Measurements from ENCODE around the gene ALOX12B. TPM values are rescaled to one million over a fixed set of nuclear protein-coding genes. Genes with fewer than 3 reads are reported as not detected.

The ALOX12B gene
- total and polyA plus RNA-seq, 2 of the 13 experiments (the other 11 are each of a cell fraction or from before 2014, with no cell fraction given) = 0.13 TPM; not detected in 1

DNA sequence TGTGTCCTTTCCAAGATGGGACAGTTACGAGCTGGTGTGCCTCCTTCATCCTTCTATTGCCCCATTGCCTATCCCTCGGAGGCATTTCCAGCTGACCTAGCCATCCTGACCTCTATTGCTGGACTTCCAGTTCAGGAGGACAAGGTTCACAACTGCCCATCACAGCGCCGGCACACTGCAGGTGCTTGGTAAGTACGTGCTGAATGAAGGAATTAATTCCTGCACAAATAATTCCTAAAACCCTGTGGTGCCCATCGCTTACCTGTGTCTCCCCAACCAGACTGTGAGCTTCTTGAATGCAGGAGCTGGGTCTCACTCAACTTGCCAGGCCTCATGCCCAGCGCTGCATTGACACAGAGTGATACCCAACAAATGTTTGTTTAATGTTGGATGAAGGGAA, 35.7 kb downstream of the ALOX12B start:
- POLR2A ChIA-PET = no interaction called here

More for the DNA sequence above, 35.7 kb downstream of the ALOX12B start:
- WGBS (ENCODE audit: low lambda C conversion rate) = 46% methylated on average over 6 of the region's 7 CpGs
- no peaks in the 10 kb centered on the region for H3K9me3 ChIP-seq (ENCODE audit: low read length)
- H3K27ac ChIP-seq (ENCODE audit: extremely low read length, insufficient read depth, low read length) = no peak overlapping the region
- H3K36me3 ChIP-seq (replicated peaks in 1 of 2; ENCODE audit: control insufficient read depth in 1 of 2, insufficient read depth in 2 of 2, low read length in 2 of 2) = no peaks in the 10 kb centered on the region
- H4K20me1 ChIP-seq (ENCODE audit: insufficient read depth, low read length) = no peaks in the 10 kb centered on the region; the same call in 1 of the 2 replicates
- FAIRE-seq (no peak), ATAC-seq (no peak), DNase-seq (ENCODE audit: low spot score) (no peak)
- TF ChIP-seq, protein P1, sequence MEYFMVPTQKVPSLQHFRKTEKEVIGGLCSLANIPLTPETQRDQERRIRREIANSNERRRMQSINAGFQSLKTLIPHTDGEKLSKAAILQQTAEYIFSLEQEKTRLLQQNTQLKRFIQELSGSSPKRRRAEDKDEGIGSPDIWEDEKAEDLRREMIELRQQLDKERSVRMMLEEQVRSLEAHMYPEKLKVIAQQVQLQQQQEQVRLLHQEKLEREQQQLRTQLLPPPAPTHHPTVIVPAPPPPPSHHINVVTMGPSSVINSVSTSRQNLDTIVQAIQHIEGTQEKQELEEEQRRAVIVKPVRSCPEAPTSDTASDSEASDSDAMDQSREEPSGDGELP (IDR thresholded peaks at IDR 0.05; ENCODE audit: borderline replicate concordance, low read depth) = no peak
- TF ChIP-seq, protein P2, sequence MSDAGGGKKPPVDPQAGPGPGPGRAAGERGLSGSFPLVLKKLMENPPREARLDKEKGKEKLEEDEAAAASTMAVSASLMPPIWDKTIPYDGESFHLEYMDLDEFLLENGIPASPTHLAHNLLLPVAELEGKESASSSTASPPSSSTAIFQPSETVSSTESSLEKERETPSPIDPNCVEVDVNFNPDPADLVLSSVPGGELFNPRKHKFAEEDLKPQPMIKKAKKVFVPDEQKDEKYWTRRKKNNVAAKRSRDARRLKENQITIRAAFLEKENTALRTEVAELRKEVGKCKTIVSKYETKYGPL (CRISPR knock-in tag; IDR thresholded peaks at IDR 0.05) = no peak
- TF ChIP-seq, protein P3, sequence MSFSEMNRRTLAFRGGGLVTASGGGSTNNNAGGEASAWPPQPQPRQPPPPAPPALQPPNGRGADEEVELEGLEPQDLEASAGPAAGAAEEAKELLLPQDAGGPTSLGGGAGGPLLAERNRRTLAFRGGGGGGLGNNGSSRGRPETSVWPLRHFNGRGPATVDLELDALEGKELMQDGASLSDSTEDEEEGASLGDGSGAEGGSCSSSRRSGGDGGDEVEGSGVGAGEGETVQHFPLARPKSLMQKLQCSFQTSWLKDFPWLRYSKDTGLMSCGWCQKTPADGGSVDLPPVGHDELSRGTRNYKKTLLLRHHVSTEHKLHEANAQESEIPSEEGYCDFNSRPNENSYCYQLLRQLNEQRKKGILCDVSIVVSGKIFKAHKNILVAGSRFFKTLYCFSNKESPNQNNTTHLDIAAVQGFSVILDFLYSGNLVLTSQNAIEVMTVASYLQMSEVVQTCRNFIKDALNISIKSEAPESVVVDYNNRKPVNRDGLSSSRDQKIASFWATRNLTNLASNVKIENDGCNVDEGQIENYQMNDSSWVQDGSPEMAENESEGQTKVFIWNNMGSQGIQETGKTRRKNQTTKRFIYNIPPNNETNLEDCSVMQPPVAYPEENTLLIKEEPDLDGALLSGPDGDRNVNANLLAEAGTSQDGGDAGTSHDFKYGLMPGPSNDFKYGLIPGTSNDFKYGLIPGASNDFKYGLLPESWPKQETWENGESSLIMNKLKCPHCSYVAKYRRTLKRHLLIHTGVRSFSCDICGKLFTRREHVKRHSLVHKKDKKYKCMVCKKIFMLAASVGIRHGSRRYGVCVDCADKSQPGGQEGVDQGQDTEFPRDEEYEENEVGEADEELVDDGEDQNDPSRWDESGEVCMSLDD (CRISPR knock-in tag; IDR thresholded peaks at IDR 0.05; ENCODE audit: borderline replicate concordance) = no peak
- TF ChIP-seq, protein P4, sequence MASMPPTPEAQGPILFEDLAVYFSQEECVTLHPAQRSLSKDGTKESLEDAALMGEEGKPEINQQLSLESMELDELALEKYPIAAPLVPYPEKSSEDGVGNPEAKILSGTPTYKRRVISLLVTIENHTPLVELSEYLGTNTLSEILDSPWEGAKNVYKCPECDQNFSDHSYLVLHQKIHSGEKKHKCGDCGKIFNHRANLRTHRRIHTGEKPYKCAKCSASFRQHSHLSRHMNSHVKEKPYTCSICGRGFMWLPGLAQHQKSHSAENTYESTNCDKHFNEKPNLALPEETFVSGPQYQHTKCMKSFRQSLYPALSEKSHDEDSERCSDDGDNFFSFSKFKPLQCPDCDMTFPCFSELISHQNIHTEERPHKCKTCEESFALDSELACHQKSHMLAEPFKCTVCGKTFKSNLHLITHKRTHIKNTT (CRISPR knock-in tag; IDR thresholded peaks at IDR 0.05) = no peak
- TF ChIP-seq ZNF766 (CRISPR knock-in tag; IDR thresholded peaks at IDR 0.05; ENCODE audit: borderline replicate concordance) (no peak), RORA (CRISPR knock-in tag; IDR thresholded peaks at IDR 0.05) (no peak), NR2F6 (IDR thresholded peaks at IDR 0.05) (no peak), NR2F6 (CRISPR knock-in tag; IDR thresholded peaks at IDR 0.05) (no peak)
- H3K4me2 ChIP-seq (ENCODE audit: low read depth, low read length) = no peak overlapping the region
- H2AFZ ChIP-seq (ENCODE audit: low read length) = no peak overlapping the region
- in situ Hi-C loops (cut with HindIII; ENCODE audit: extremely low pct_ligation_motif_present, low pct_unique_long_range_greater_than_20kb) (no loop called here), intact Hi-C loops (cut with micrococcal nuclease; ENCODE audit: unreplicated experiment) (no loop called here)
- no peak overlapping the region for H3K4me3 ChIP-seq (replicated peaks in 1 of 3; ENCODE audit: insufficient read depth in 1 of 3, low read depth in 2 of 3, low read length in 3 of 3)
- H3K79me2 ChIP-seq (ENCODE audit: insufficient read depth, low read length) = no peaks in the 10 kb centered on the region
- no peak overlapping the region for H3K9ac ChIP-seq (ENCODE audit: insufficient read depth, low read depth, low read length)
- CTCF ChIA-PET (ENCODE audit: low intra/inter-chr PET ratio, low total read pairs) = no interaction called here
- H3K4me1 ChIP-seq (ENCODE audit: insufficient read depth, low read length) = peaks cover 23% of the 10 kb centered on the region
- no TSS peak for BruUV-seq (replicated peaks)
- peaks cover 8 to 70% of the 10 kb centered on the region in 2 experiments; a peak in 4 of 5 replicates for H3K27me3 ChIP-seq (ENCODE audit: control insufficient read depth in 1 of 2, insufficient read depth in 2 of 2, low read length in 2 of 2)

Data from HepG2 (cell line).